DOHH2 (cell line): ENCODE data around the gene C16orf78.

Source experiments
- CTCF ChIP-seq: fragments of 200-600 bp; sonication (generic); IDR thresholded peaks from one replicate; pipeline ENCODE4 v1.5.1; 2014; ENCODE audit warnings: antibody characterized with exemption, mild to moderate bottlenecking, low read depth, low read length; ENCODE audit not compliant: poor library complexity, severe bottlenecking
- EZH2phosphoT487 ChIP-seq: fragments of 200-600 bp; sonication (generic); IDR thresholded peaks from 2 replicates; pipeline ENCODE4 v1.6.1; 2017; ENCODE audit warnings: borderline replicate concordance, mild to moderate bottlenecking, antibody characterized with exemption, low read length, moderate library complexity, mixed read lengths

GRCh38 chr16:49333259-49333597, 40.4 kb upstream of the C16orf78 start:
- TF ChIP-seq CTCF (no peak), EZH2phosphoT487 (no peak)
